Astrocyte of the spinal cord (primary cell): ENCODE results near the gene IGFBP4.
"Not testable (repeated sequence)": the region's sequence is repeated elsewhere in the genome, so short reads cannot be mapped to it uniquely, and the experiment has no call there.

Experiments used
- DNase-seq: peaks from one replicate; pipeline ENCODE4 v3.0.0; 2011; ENCODE audit warnings: low read depth, low spot score
- H3K4me3 ChIP-seq: 2 replicates; pipeline ENCODE4 v1.5.1; 2011; ENCODE audit warnings: low read depth, mild to moderate bottlenecking, low read length, moderate library complexity
- in situ Hi-C: cut with HindIII; loops from 2 replicates; pipeline ENCODE4 v1.10.0; 2017; ENCODE audit warnings: low sequenced_read_pairs
- TF ChIP-seq, protein P1 (sequence below): IDR thresholded peaks from 2 replicates; pipeline ENCODE4 v1.5.1; 2012; ENCODE audit warnings: low read depth, mild to moderate bottlenecking, low read length, inconsistent platforms

IGFBP4 gene

DNA sequence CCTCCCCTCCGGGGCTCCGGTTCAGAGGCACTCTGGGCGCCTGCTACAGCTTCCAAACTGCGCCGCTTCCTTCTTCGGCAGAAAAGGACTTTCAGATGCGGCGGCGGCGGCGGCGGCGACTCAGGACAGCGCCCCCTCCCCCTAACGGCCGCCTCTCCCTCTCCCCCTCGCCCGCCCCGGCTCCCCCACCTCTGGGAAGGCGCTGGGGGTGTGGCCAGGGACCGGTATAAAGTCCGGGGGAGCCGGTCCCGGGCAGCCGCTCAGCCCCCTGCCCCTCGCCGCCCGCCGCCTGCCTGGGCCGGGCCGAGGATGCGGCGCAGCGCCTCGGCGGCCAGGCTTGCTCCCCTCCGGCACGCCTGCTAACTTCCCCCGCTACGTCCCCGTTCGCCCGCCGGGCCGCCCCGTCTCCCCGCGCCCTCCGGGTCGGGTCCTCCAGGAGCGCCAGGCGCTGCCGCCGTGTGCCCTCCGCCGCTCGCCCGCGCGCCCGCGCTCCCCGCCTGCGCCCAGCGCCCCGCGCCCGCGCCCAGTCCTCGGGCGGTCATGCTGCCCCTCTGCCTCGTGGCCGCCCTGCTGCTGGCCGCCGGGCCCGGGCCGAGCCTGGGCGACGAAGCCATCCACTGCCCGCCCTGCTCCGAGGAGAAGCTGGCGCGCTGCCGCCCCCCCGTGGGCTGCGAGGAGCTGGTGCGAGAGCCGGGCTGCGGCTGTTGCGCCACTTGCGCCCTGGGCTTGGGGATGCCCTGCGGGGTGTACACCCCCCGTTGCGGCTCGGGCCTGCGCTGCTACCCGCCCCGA is at the start of gene IGFBP4:
TSS of gene IGFBP4 (plus strand) at position 255 of the 792 bp plus-strand sequence. CDS start at position 541, 286 bp downstream.
- in situ Hi-C loops, result no loop called here
- peak; percentile 76 for DNase-seq
- TF ChIP-seq, protein P1, sequence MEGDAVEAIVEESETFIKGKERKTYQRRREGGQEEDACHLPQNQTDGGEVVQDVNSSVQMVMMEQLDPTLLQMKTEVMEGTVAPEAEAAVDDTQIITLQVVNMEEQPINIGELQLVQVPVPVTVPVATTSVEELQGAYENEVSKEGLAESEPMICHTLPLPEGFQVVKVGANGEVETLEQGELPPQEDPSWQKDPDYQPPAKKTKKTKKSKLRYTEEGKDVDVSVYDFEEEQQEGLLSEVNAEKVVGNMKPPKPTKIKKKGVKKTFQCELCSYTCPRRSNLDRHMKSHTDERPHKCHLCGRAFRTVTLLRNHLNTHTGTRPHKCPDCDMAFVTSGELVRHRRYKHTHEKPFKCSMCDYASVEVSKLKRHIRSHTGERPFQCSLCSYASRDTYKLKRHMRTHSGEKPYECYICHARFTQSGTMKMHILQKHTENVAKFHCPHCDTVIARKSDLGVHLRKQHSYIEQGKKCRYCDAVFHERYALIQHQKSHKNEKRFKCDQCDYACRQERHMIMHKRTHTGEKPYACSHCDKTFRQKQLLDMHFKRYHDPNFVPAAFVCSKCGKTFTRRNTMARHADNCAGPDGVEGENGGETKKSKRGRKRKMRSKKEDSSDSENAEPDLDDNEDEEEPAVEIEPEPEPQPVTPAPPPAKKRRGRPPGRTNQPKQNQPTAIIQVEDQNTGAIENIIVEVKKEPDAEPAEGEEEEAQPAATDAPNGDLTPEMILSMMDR, result peak; percentile 19
- H3K4me3 ChIP-seq, result peak within 1 kb of the TSS; percentile 64

DNA sequence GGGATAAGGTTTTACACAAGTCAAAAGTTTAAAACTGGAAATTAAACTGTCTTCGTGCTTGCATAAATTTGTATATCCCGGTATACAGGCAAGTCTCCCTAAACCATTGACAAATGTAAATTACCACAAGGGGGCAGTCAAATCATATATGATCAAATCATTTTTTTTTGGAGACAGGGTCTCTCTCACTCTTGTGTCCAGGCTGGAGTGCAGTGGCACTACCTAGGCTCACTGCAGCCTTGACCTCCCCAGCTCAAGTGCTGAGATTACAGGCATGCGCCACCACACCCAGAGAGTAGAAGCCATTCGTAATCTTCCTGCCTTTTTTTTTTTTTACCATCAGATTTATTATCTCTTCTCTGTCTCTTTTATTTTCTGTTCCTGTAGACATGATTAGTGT is 44.1 kb upstream of the IGFBP4 start:
- DNase-seq, result peak; percentile 65
- TF ChIP-seq, protein P1, result peak; percentile 56
- in situ Hi-C loops, result no loop called here
- no peak overlapping the region for H3K4me3 ChIP-seq

DNA sequence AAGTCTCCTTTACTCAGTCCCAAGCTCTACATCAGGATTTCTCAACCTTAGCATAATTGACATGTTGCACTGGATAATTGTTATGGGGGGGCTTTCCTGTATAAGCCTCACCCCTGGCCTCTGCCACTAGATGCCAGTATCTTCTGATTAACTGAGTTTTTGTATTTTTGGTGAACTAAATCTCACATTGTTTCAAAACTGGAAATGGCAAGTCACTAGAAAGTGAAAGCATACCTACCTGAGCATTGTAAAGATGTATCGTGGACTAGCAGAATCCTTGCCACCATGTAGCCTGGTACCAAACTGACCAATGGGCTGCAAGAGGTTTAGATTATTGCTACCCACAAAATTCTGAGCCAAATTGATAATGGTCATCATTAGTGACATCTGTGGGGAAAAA is 40.6 kb upstream of the IGFBP4 start:
- H3K4me3 ChIP-seq, result no peak overlapping the region
- TF ChIP-seq, protein P1, result peak; percentile 2
- DNase-seq, result no peak
- in situ Hi-C loops, result no loop called here

DNA sequence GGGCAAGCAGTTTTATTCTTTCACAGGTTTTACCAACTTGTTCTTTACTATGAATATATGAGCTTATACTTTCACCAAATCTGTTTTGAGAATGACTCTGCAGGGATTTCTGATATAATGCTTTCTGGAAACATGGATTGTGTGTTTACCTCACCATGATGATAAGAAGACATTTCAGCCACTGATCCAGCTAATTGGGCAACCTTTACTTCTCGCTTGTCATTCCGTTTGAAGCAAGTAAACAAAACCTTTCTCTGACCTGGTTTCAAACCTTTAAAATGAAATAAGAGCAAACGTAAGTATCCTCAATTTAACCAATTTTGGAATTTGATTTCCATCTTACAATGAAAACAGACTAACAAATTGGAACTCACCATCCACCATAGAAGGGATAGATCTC is 39.2 kb upstream of the IGFBP4 start:
- in situ Hi-C loops, result no loop called here
- TF ChIP-seq, protein P1, result no peak
- DNase-seq, result no peak

DNA sequence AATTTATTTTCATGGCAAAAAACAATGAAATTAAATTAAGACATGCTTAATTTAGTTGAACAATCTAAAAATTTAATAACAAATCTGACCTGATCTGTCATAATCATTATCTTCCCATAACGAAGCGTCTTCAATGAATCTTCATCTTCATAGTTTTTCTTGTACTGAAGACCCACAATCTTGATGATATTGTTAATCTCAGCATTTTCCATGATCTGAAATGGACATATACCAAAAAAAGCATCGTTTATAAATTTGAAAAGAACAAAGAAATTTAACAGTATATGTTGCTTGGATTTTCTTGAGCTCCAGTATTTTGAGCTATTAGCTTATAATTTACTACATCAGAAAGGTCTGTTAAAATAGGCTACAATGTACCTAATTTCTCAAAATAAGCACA is 35.8 kb upstream of the IGFBP4 start:
- no peak overlapping the region for H3K4me3 ChIP-seq
- TF ChIP-seq, protein P1, result no peak
- DNase-seq, result no peak
- in situ Hi-C loops, result no loop called here

More for the DNA sequence above, 39.2 kb upstream of the IGFBP4 start:
- no peak overlapping the region for H3K4me3 ChIP-seq

DNA sequence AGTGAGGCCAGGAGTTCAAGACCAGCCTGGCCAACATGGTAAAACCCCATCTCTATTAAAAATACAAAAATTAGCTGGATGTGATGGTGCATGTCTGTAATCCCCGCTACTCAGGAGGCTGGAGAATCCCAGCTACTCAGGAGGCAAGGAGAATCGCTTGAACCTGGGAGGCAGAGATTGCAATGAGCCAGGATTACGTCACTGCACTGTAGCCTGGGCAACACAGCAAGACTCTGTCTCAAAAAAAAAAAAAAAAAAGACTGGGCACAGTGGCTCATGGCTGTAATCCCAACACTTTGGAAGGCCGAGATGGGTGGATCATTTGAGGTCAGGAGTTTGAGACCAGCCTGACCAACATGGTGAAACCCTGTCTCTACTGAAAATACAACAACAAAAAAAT is 33.7 kb upstream of the IGFBP4 start:
- DNase-seq, H3K4me3 ChIP-seq, in situ Hi-C loops: not testable (repeated sequence)

DNA sequence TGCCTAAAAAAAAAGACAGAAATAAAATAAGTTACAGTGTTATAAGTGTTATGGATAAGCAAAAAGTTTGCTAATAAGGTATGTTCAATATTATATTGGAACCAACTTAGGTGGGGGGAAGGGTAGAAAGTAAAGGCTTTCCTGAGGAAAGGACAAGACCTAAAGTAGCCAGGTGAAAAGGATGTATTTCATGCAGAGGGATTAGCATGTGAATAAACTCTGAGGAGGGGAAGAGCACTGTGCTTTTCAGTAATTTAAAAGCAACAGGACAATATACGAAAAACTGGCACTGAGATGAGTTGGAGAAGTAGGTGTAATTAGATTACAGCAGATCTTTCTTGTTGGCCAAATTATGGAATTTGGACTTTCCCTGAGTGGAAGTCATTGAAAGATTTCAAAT is 33.2 kb upstream of the IGFBP4 start:
- in situ Hi-C loops, result no loop called here
- no peak overlapping the region for H3K4me3 ChIP-seq
- TF ChIP-seq, protein P1, result no peak
- no peak for DNase-seq
